Immature natural killer cell (primary cell): ENCODE data around the gene AP1G1. TPM values are rescaled to one million over a fixed set of nuclear protein-coding genes. Genes with fewer than 3 reads are reported as not detected.
A peak's percentile ranks its signal among the peaks of the same experiment; 100 is the strongest.

Source experiments
- DNase-seq, 3 donors: peaks; one replicate each; pipeline ENCODE4 v3.0.0; 2022; ENCODE audit warnings: mixed read lengths in 1 of 3
- H3K27ac Mint-ChIP-seq, 6 donors: one replicate each; pipeline ENCODE4 v1.8.0; 2020; ENCODE audit warnings: mixed read lengths in 6 of 6, mild to moderate bottlenecking in 5 of 6, inconsistent platforms in 4 of 6, moderate library complexity in 3 of 6
- H3K27me3 Mint-ChIP-seq, 3 donors: one replicate each; pipeline ENCODE4 v1.8.0; 2020 to 2021; ENCODE audit warnings: low read depth in 3 of 3, mild to moderate bottlenecking in 3 of 3, mixed read lengths in 3 of 3, moderate library complexity in 3 of 3, inconsistent platforms in 1 of 3
- H3K36me3 Mint-ChIP-seq, 3 donors: one replicate each; pipeline ENCODE4 v1.8.0; 2020; ENCODE audit warnings: mixed read lengths in 3 of 3, inconsistent platforms in 2 of 3, mild to moderate bottlenecking in 2 of 3
- H3K4me1 Mint-ChIP-seq, 2 donors: one replicate each; pipeline ENCODE4 v1.8.0; 2020; ENCODE audit warnings: inconsistent platforms in 2 of 2, mild to moderate bottlenecking in 2 of 2, mixed read lengths in 2 of 2, moderate library complexity in 1 of 2
- H3K4me3 Mint-ChIP-seq, 5 donors: one replicate each; pipeline ENCODE4 v1.8.0; 2020; ENCODE audit warnings: mild to moderate bottlenecking in 5 of 5, mixed read lengths in 5 of 5, inconsistent platforms in 3 of 5, moderate library complexity in 3 of 5
- H3K9me3 Mint-ChIP-seq, 6 donors: one replicate each; pipeline ENCODE4 v1.8.0; 2020; ENCODE audit warnings: mild to moderate bottlenecking in 6 of 6, mixed read lengths in 6 of 6, inconsistent platforms in 4 of 6, moderate library complexity in 3 of 6
- polyA plus RNA-seq, 3 donors: library from polyadenylated mRNA; unstranded; fragments of 300-500 nt; fragmentation: Illumina TruSeq; gene quantifications; one replicate each; pipeline ENCODE4 v1.2.3, GENCODE V29; 2021

AP1G1 gene
- polyA plus RNA-seq, 3 donors from 2014 or later, result 5.2 to 24.4 (median 5.2) TPM

DNA sequence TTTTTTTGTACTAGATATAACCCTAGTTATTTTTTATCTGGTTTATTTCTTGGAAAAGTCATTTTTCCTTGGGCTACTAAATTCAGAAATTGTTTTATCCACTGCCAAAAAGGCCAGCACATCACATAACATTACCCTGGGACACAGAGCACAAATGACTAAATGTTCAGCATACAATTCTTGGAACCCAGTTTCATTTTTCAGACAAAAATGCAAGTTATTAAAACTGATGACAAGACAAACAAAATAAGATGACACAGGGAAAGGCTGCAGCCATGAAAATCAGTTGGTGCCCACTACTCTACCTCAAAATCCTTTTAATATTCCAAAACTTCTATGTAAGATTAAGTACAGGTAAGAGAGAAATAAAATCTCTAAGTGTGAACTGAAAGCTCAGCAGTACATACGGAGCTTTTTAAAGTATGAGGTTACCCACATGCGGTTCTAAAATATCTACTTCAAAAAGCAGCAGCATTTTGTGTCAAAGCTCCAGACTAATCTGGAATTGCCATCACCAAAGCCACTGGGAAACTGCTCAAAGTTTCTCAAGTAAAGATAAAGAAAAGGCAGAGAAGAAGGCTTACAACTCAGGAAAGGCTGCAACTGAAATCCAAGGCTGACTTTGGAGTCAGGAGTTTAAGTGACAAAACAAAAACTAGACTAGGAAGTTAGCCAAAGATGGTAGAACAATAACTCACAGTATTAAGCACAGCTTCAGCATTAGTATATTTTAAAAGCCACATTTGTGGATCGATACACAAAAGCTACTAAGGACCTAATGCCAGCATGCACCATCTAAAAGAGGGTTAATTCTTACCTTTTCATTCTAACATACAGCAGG, 41.4 kb downstream of the AP1G1 start:
- no peaks in the 10 kb centered on the region for H3K27me3 Mint-ChIP-seq
- peaks cover 0 to 23% of the 10 kb centered on the region in 2 donors for H3K4me1 Mint-ChIP-seq
- peak overlapping the region in 1 of 6 donors; percentile 61 for H3K27ac Mint-ChIP-seq
- H3K4me3 Mint-ChIP-seq, result no peak overlapping the region
- no peak for DNase-seq
- H3K36me3 Mint-ChIP-seq, result peaks cover 16 to 46% (median 21%) of the 10 kb centered on the region in 3 donors
- H3K9me3 Mint-ChIP-seq, result no peaks in the 10 kb centered on the region

DNA sequence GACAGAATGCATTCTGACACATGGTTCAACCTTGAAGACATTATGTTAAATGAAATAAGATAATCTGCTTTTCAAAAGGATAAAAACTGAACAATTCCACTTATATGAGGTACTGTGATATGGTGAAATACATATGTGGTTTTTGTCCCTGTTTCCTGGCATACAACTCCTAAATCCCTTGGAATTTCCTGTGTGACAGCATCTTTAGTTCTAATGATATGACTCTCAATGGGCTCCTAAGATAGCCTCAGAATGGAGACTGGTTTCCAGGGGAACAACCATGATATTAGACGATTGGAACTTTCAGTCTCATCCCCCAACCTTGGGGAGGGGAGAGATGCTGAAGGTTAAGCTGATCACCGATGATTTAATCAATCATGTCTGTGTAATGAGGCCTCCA, 46.4 kb downstream of the AP1G1 start:
- Mint-ChIP-seq H3K27ac (peak overlapping the region in 1 of 6 donors; percentile 57), H3K9me3 (no peaks in the 10 kb centered on the region), H3K4me1 (peaks cover 0 to 13% of the 10 kb centered on the region in 2 donors), H3K27me3 (no peaks in the 10 kb centered on the region), H3K36me3 (peaks cover 11 to 36% (median 28%) of the 10 kb centered on the region in 3 donors), H3K4me3 (no peak overlapping the region)
- DNase-seq, result no peak

DNA sequence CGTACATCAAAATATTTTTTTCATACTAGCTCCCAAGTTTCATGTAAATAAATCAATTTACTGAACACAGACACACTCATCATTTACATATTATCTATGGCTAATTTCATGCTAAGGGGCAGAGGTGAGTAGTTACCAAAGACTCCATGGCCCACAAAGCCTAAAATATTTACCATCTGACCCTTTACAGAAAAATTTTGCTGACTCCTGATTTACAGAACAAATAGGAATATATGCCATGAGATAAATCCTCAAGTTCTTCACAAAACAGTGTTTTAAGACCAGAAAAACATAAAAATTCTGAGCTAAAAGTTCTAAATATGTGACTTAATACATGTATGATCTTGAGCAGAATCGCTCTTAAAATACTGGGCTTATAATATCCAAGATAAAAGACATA, 47.5 kb downstream of the AP1G1 start:
- no peak for DNase-seq
- Mint-ChIP-seq H3K4me3 (no peak overlapping the region), H3K27ac (no peak overlapping the region), H3K27me3 (no peaks in the 10 kb centered on the region), H3K9me3 (no peaks in the 10 kb centered on the region), H3K4me1 (peaks cover 0 to 2% of the 10 kb centered on the region in 2 donors), H3K36me3 (peaks cover 11 to 43% (median 32%) of the 10 kb centered on the region in 3 donors)

DNA sequence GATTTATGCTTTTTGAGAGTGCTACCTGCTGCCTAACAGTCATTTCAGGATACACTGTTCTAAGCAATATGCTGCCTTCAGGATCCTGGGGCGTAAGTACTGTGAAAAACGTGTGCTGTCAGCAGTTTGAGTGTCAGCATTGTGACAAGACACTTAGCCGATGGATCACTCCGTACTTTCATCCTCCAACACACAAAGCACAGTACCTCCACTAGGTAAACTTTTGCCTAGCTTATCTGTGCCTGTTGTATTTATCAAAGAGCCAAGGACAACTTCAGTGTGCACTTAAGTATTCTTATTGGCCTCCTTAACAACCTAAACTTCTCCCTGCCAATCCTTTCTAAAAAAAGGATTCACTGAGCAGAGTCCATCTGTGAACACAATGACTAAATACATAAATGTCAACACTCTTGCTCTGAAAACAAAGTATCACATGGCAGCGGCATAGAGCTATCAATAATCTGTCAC, 50.3 kb downstream of the AP1G1 start:
- no peaks in the 10 kb centered on the region for H3K4me1 Mint-ChIP-seq
- H3K4me3 Mint-ChIP-seq, result no peak overlapping the region
- H3K36me3 Mint-ChIP-seq, result peaks cover 19 to 54% (median 28%) of the 10 kb centered on the region in 3 donors
- H3K27me3 Mint-ChIP-seq, result no peaks in the 10 kb centered on the region
- DNase-seq, result no peak
- peak overlapping the region in 1 of 6 donors; percentile 43 for H3K27ac Mint-ChIP-seq
- no peaks in the 10 kb centered on the region for H3K9me3 Mint-ChIP-seq

GRCh38 chr16:71754652-71755051, 54.0 kb downstream of the AP1G1 start:
- no peak for DNase-seq
- no peak overlapping the region for H3K4me3 Mint-ChIP-seq
- no peak overlapping the region for H3K27ac Mint-ChIP-seq
- no peaks in the 10 kb centered on the region for H3K4me1 Mint-ChIP-seq
- H3K36me3 Mint-ChIP-seq, result peaks cover 18 to 57% (median 27%) of the 10 kb centered on the region in 3 donors
- H3K27me3 Mint-ChIP-seq, result peaks cover 0 to 1% (median 0%) of the 10 kb centered on the region in 3 donors
- no peaks in the 10 kb centered on the region for H3K9me3 Mint-ChIP-seq

DNA sequence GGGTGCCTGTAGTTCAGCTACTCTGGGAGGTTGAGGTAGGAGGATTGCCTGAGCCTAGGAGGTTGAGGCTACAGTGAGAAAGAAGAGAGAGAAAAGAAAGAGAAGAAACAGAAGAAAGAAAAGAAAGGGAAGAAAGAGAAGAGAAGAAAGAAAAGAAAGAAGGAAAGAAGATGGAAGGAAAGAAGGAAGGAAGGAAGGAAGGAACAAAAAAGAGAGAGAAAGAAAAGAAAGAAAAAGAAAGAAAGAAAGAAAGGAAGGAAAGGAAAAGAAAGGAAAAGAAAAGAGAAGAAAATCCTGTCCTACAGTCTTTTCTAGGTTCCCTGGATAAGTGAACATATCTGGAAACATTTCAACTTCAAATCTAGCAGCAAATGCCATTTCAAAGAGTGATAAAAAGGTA, 54.5 kb downstream of the AP1G1 start:
- Mint-ChIP-seq H3K27ac (peak overlapping the region in 1 of 6 donors; percentile 3), H3K4me1 (no peaks in the 10 kb centered on the region), H3K9me3 (no peaks in the 10 kb centered on the region), H3K36me3 (peaks cover 19 to 58% (median 29%) of the 10 kb centered on the region in 3 donors), H3K4me3 (no peak overlapping the region), H3K27me3 (peaks cover 0 to 2% (median 0%) of the 10 kb centered on the region in 3 donors)
- no peak for DNase-seq

- peaks cover 16 to 45% (median 35%) of the 10 kb centered on the region in 3 donors for H3K36me3 Mint-ChIP-seq
- DNase-seq, result no peak
- H3K4me1 Mint-ChIP-seq, result peaks cover 0 to 6% of the 10 kb centered on the region in 2 donors
- peaks cover 0 to 2% (median 0%) of the 10 kb centered on the region in 3 donors for H3K27me3 Mint-ChIP-seq
- H3K27ac Mint-ChIP-seq, result peak overlapping the region in 4 of 6 donors; percentile 9 to 66 (median 20)
- H3K9me3 Mint-ChIP-seq, result no peaks in the 10 kb centered on the region
- no peak overlapping the region for H3K4me3 Mint-ChIP-seq
Observed at GRCh38 chr16:71748226-71748625, 60.4 kb downstream of the AP1G1 start.

- no peak overlapping the region for H3K4me3 Mint-ChIP-seq
- DNase-seq, result peak; percentile 12 to 27 (median 25)
- H3K27ac Mint-ChIP-seq, result no peak overlapping the region
- H3K27me3 Mint-ChIP-seq, result peaks cover 0 to 2% (median 0%) of the 10 kb centered on the region in 3 donors
- peaks cover 0 to 6% of the 10 kb centered on the region in 2 donors for H3K4me1 Mint-ChIP-seq
- H3K9me3 Mint-ChIP-seq, result no peaks in the 10 kb centered on the region
- peaks cover 16 to 41% (median 30%) of the 10 kb centered on the region in 3 donors for H3K36me3 Mint-ChIP-seq
Observed at GRCh38 chr16:71746442-71747046, 62.1 kb downstream of the AP1G1 start.

DNA sequence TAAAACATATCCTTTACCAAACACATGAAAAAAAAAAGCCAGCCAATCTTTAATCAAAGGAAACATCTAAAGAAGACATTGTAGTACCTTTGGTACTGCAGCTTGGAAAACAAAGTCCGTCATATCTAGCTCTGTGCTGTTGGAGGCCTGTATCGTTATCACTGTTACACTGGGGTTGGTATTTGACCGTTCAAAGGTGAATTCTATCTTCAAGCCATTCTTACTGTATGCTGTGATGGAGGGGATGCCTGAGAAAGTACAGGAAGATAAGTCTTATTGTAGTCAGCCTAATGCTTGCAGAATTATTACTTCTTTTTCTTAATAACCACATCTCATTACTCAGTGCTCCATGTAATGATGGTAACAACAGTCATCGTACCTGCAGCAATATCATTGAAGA, 69.8 kb downstream of the AP1G1 start:
- H3K27ac Mint-ChIP-seq, result no peak overlapping the region

DNA sequence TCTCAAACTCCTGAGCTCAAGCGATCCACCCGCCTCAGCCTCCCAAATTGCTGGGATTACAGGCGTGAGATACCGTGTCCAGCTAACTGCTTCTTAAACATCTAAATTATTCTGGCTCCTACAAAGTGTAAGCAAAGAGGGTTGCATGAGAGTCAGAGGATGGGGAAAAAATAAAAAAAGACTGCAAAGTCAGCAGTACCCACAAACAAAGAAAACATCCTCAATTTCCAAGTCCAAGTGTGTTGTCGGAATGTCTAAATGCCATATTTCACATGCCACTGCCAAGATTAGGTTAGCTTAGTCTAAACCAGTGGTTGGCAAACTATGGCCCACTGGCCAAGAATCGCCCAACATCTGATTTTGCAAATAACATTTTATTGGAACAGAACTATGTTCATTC, 71.1 kb downstream of the AP1G1 start:
- no peak for DNase-seq
- Mint-ChIP-seq H3K27me3 (peaks cover 0 to 4% (median 0%) of the 10 kb centered on the region in 3 donors), H3K4me1 (no peaks in the 10 kb centered on the region), H3K9me3 (no peaks in the 10 kb centered on the region), H3K4me3 (no peak overlapping the region), H3K36me3 (peaks cover 27 to 46% (median 29%) of the 10 kb centered on the region in 3 donors), H3K27ac (no peak overlapping the region)

More for the DNA sequence above, 69.8 kb downstream of the AP1G1 start:
- H3K4me3 Mint-ChIP-seq, result no peak overlapping the region
- DNase-seq, result no peak
- peaks cover 0 to 4% (median 0%) of the 10 kb centered on the region in 3 donors for H3K27me3 Mint-ChIP-seq
- peaks cover 17 to 42% (median 19%) of the 10 kb centered on the region in 3 donors for H3K36me3 Mint-ChIP-seq
- no peaks in the 10 kb centered on the region for H3K9me3 Mint-ChIP-seq
- H3K4me1 Mint-ChIP-seq, result no peaks in the 10 kb centered on the region

DNA sequence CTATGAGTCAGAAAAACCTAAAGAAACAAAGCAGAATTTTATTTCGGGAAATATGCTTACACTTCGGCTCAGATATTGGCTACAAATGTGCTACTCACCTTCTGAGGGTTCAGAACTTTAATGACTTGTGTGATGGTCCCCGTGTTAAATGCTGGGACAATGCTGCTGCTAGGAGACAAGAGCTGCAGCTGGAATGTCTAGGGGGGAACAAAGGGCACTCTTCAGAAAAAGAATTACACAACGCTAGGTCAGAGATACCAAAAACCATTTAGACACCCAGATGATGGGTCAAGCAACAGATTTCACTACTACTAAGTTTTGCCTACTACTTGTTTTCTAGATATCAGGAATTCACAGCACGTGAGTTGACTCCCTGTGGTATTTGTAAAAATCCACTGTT, 74.1 kb downstream of the AP1G1 start:
- Mint-ChIP-seq H3K4me3 (no peak overlapping the region), H3K9me3 (no peaks in the 10 kb centered on the region), H3K27ac (peak overlapping the region in 2 of 6 donors; percentile 36 to 52), H3K27me3 (peaks cover 0 to 2% (median 0%) of the 10 kb centered on the region in 3 donors), H3K36me3 (peaks cover 28 to 56% (median 30%) of the 10 kb centered on the region in 3 donors), H3K4me1 (no peaks in the 10 kb centered on the region)
- DNase-seq, result no peak

GRCh38 chr16:71732587-71732986, 76.0 kb downstream of the AP1G1 start:
- H3K27me3 Mint-ChIP-seq, result peaks cover 0 to 2% (median 0%) of the 10 kb centered on the region in 3 donors
- no peak overlapping the region for H3K27ac Mint-ChIP-seq
- DNase-seq, result no peak
- no peaks in the 10 kb centered on the region for H3K9me3 Mint-ChIP-seq
- H3K36me3 Mint-ChIP-seq, result peaks cover 18 to 42% (median 23%) of the 10 kb centered on the region in 3 donors
- H3K4me3 Mint-ChIP-seq, result no peak overlapping the region
- no peaks in the 10 kb centered on the region for H3K4me1 Mint-ChIP-seq

DNA sequence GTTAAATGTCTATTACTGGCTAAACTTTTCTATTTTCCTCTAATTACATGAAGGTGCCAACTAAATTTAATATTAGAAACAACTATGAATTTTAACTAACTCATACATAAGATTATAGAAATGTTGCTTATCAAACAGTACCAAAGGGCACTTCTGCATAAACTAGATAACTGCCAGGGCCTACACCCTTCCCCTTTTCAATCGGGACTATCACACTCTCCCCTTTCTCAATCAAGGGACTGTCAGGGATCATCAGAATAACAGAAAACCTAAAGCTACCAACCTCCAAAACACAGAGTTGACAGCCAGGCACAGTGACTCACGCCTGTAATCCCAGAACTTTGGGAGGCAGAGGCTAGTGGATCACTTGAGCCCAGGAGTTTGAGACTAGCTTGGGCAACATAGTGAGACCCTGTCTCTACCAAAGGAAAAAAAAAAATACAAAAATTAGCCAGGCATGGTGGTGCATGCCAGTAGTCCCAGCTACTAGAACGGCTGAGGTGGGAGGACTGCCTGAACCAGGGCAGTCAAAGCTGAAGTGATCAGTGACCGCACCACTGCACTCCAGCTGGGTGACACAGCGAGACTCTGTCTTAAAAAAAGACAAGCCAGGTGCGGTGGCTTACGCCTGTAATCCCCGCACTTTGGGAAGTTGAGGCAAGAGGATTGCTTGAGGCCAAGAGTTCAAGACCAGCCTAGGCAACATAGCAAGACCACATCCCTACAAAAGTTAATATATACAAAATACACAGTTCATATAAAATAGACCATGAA, 80.9 kb downstream of the AP1G1 start:
- Mint-ChIP-seq H3K4me3 (no peak overlapping the region), H3K27me3 (peaks cover 2 to 7% (median 3%) of the 10 kb centered on the region in 3 donors), H3K27ac (peak overlapping the region in 3 of 6 donors; percentile 21 to 60 (median 34)), H3K9me3 (no peaks in the 10 kb centered on the region), H3K4me1 (peaks cover 8 to 12% of the 10 kb centered on the region in 2 donors), H3K36me3 (peaks cover 5 to 15% (median 9%) of the 10 kb centered on the region in 3 donors)
- DNase-seq, result no peak
